HCT116 (cell line): ENCODE data around the gene NONO.

ENCODE experiments used
- ATF3 ChIP-seq: IDR thresholded peaks from 2 replicates; pipeline ENCODE4 v1.6.1; 2012
- CEBPB ChIP-seq: IDR thresholded peaks from 2 replicates; pipeline ENCODE4 v1.6.1; 2012; ENCODE audit warnings: low read depth
- CTCF ChIP-seq, 3 experiments: fragments of 200-600 bp in 1 of 3; sonication (generic) in 1 of 3; IDR thresholded peaks in 2 of 3; conservative IDR thresholded peaks in 1 of 3; 2 replicates each; pipeline ENCODE4 v1.5.1; 2012 to 2017; ENCODE audit warnings: low read depth in 2 of 3, low read length in 2 of 3, antibody characterized with exemption in 1 of 3, borderline replicate concordance in 1 of 3, control low read depth in 1 of 3, mild to moderate bottlenecking in 1 of 3, mixed read lengths in 1 of 3, mixed run types in 1 of 3, moderate library complexity in 1 of 3; ENCODE audit not compliant: insufficient read depth in 1 of 3
- EGR1 ChIP-seq: IDR thresholded peaks from 2 replicates; pipeline ENCODE4 v1.6.1; 2012; ENCODE audit warnings: low read depth
- EZH2 ChIP-seq: fragments of 200-600 bp; sonication (generic); IDR thresholded peaks from 2 replicates; pipeline ENCODE4 v1.6.1; 2017; ENCODE audit warnings: antibody characterized with exemption, mixed run types
- EZH2phosphoT487 ChIP-seq: fragments of 200-600 bp; IDR thresholded peaks from 2 replicates; pipeline ENCODE4 v1.6.1; 2018; ENCODE audit warnings: antibody characterized with exemption, borderline replicate concordance
- JUND ChIP-seq: IDR thresholded peaks from 2 replicates; pipeline ENCODE4 v1.6.1; 2012
- MAX ChIP-seq: IDR thresholded peaks from 2 replicates; pipeline ENCODE4 v1.6.1; 2012
- POLR2A ChIP-seq: IDR thresholded peaks from 2 replicates; pipeline ENCODE4 v1.7.0; 2011; ENCODE audit warnings: borderline replicate concordance; ENCODE audit not compliant: insufficient read depth, insufficient read length; ENCODE audit errors: extremely low read depth
- POLR2AphosphoS5 ChIP-seq: IDR thresholded peaks from 2 replicates; pipeline ENCODE4 v1.6.1; 2011; ENCODE audit warnings: mild to moderate bottlenecking, low read depth, low read length, moderate library complexity
- SP1 ChIP-seq: IDR thresholded peaks from 2 replicates; pipeline ENCODE4 v1.6.1; 2012; ENCODE audit warnings: low read depth
- TCF7L2 ChIP-seq: IDR thresholded peaks from 2 replicates; pipeline ENCODE4 v1.7.0; 2011; ENCODE audit warnings: borderline replicate concordance, inconsistent platforms; ENCODE audit not compliant: insufficient read depth, insufficient read length; ENCODE audit errors: extremely low read depth
- YY1 ChIP-seq: IDR thresholded peaks from 2 replicates; pipeline ENCODE4 v1.6.1; 2011; ENCODE audit warnings: low read length, low read depth, moderate library complexity, mild to moderate bottlenecking; ENCODE audit not compliant: insufficient replicate concordance; ENCODE audit errors: extremely low read depth

GRCh38 chrX:71245159-71245558 lies 38.3 kb upstream of the NONO start:
- TF ChIP-seq POLR2A (no peak), CTCF (IDR thresholded peaks at IDR 0.05 in 2 of 3, conservative IDR thresholded peaks at IDR 0.05 in 1 of 3; ENCODE audit: borderline replicate concordance in 1 of 3, insufficient read depth in 1 of 3, low read depth in 2 of 3, low read length in 2 of 3) (no peak), SP1 (no peak), EGR1 (no peak), EZH2 (no peak), POLR2AphosphoS5 (no peak), YY1 (no peak), MAX (no peak), JUND (no peak), ATF3 (no peak), TCF7L2 (no peak), EZH2phosphoT487 (no peak), CEBPB (no peak)
